SU-DHL-6 (cell line): ENCODE measurements around the gene SRI.
"Not testable (repeated sequence)": the region's sequence is repeated elsewhere in the genome, so short reads cannot be mapped to it uniquely, and the experiment has no call there.

Experiments used
- H2AFZ ChIP-seq: fragments of 200-600 bp; sonication (generic); 2 replicates; pipeline ENCODE4 v1.6.1; 2014; ENCODE audit warnings: low read depth, mild to moderate bottlenecking, moderate library complexity, mixed read lengths, antibody characterized with exemption, low read length; ENCODE audit not compliant: severe bottlenecking
- H3F3A ChIP-seq: fragments of 200-600 bp; shearing (Covaris generic); 2 replicates; pipeline ENCODE4 v1.6.0; 2016; ENCODE audit warnings: antibody characterized with exemption, mild to moderate bottlenecking; ENCODE audit not compliant: insufficient read depth
- H3K27ac ChIP-seq: fragments of 200-600 bp; sonication (generic); 2 replicates; pipeline ENCODE4 v1.5.1; 2016; ENCODE audit warnings: low read depth, mild to moderate bottlenecking, low read length, moderate library complexity, mixed read lengths
- H3K27me3 ChIP-seq: fragments of 200-600 bp; sonication (generic), shearing (Covaris generic); 2 replicates; pipeline ENCODE4 v1.6.0; 2014; ENCODE audit warnings: mild to moderate bottlenecking, low read length
- H3K36me3 ChIP-seq: fragments of 200-600 bp; sonication (generic); 2 replicates; pipeline ENCODE4 v1.6.1; 2014; ENCODE audit warnings: mild to moderate bottlenecking, low read length, mixed read lengths
- H3K4me2 ChIP-seq: fragments of 300-600, 200-600 bp; shearing (Covaris generic), sonication (generic); 2 replicates; pipeline ENCODE4 v1.6.0; 2014; ENCODE audit warnings: low read length, low read depth, mild to moderate bottlenecking; ENCODE audit not compliant: poor library complexity, severe bottlenecking
- H3K4me3 ChIP-seq: fragments of 200-600 bp; sonication (generic); 2 replicates; pipeline ENCODE4 v1.5.1; 2014; ENCODE audit warnings: antibody characterized with exemption, low read length, mild to moderate bottlenecking, mixed read lengths; ENCODE audit not compliant: insufficient read depth, poor library complexity, severe bottlenecking
- H3K79me2 ChIP-seq: fragments of 200-600 bp; sonication (generic); 2 replicates; pipeline ENCODE4 v1.6.1; 2014; ENCODE audit warnings: mild to moderate bottlenecking, low read length, moderate library complexity; ENCODE audit not compliant: insufficient read depth
- H3K9ac ChIP-seq: fragments of 200-600 bp; sonication (generic); 2 replicates; pipeline ENCODE4 v1.7.0; 2014; ENCODE audit warnings: mild to moderate bottlenecking, low read length
- H3K9me2 ChIP-seq: fragments of 200-600 bp; sonication (generic); replicated peaks from 2 replicates; pipeline ENCODE4 v1.6.1; 2014; ENCODE audit warnings: low read length; ENCODE audit not compliant: insufficient read depth
- H3K9me3 ChIP-seq: fragments of 200-600 bp; sonication (generic); 2 replicates; pipeline ENCODE4 v1.6.1; 2014; ENCODE audit warnings: low read length, mixed read lengths; ENCODE audit not compliant: insufficient read depth
- H4K20me1 ChIP-seq: fragments of 200-600 bp; sonication (generic); 2 replicates; pipeline ENCODE4 v1.6.1; 2014; ENCODE audit warnings: low read depth, mild to moderate bottlenecking, antibody characterized with exemption, low read length, moderate library complexity, mixed read lengths
- CTCF ChIP-seq: fragments of 200-600 bp; sonication (generic); IDR thresholded peaks from one replicate; pipeline ENCODE4 v1.5.1; 2017; ENCODE audit warnings: antibody characterized with exemption, mild to moderate bottlenecking, low read length, moderate library complexity; ENCODE audit not compliant: insufficient read depth, poor library complexity, severe bottlenecking
- EZH2phosphoT487 ChIP-seq: fragments of 200-600 bp; sonication (generic), shearing (Covaris generic); conservative IDR thresholded peaks from 2 replicates; pipeline ENCODE4 v1.6.1; 2018; ENCODE audit warnings: mild to moderate bottlenecking, antibody characterized with exemption, low read length, moderate library complexity, mixed read lengths

Gene SRI

DNA sequence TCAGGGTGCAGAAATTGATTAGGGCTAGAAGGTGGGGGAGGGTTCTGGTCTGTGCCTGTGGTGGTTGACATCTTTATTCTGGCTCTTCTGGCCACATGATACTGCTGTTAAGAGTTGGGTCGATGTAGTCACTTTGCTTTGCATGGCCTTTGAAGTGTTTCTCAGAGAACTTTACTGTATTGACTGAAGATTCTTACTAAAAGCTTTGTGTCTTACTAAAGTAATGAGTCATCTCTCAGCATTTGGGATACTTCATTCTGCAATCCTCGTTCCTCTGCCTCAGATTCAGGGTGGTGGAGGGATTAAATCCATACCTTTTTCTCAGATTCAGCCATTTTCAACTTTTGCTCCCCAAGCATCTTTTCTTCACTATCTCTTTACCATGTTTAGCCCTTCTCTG, 48.2 kb upstream of the SRI start:
- Histone ChIP-seq H4K20me1 (no peaks in the 10 kb centered on the region), H3K79me2 (no peaks in the 10 kb centered on the region), H3K4me3 (no peak overlapping the region), H2AFZ (no peak overlapping the region), H3K9ac (no peak overlapping the region), H3K27ac (no peak overlapping the region), H3K27me3 (no peaks in the 10 kb centered on the region), H3K4me2 (no peak overlapping the region), H3F3A (no peaks in the 10 kb centered on the region), H3K9me2 (no peaks in the 10 kb centered on the region), H3K36me3 (no peaks in the 10 kb centered on the region), H3K9me3 (no peaks in the 10 kb centered on the region)
- TF ChIP-seq CTCF = no peak
- TF ChIP-seq EZH2phosphoT487 = no peak

- H3K9me3 ChIP-seq = no peaks in the 10 kb centered on the region
- no peak overlapping the region for H3K9ac ChIP-seq
- H3F3A ChIP-seq = no peaks in the 10 kb centered on the region
- no peaks in the 10 kb centered on the region for H4K20me1 ChIP-seq
- H3K4me3 ChIP-seq = no peak overlapping the region
- no peak overlapping the region for H3K27ac ChIP-seq
- no peak overlapping the region for H3K4me2 ChIP-seq
- no peaks in the 10 kb centered on the region for H3K36me3 ChIP-seq
- H3K79me2 ChIP-seq = no peaks in the 10 kb centered on the region
- no peaks in the 10 kb centered on the region for H3K27me3 ChIP-seq
- TF ChIP-seq EZH2phosphoT487 (no peak), CTCF (no peak)
- H2AFZ ChIP-seq = no peak overlapping the region
- H3K9me2 ChIP-seq = no peaks in the 10 kb centered on the region
Observed at GRCh38 chr7:88267421-88267820, 47.6 kb upstream of the SRI start.

GRCh38 chr7:88264987-88265386, 45.1 kb upstream of the SRI start:
- not testable (repeated sequence) for H3K9me3 ChIP-seq, H3K4me2 ChIP-seq, H2AFZ ChIP-seq, H4K20me1 ChIP-seq, H3K27me3 ChIP-seq, H3K4me3 ChIP-seq, H3F3A ChIP-seq, H3K79me2 ChIP-seq, H3K36me3 ChIP-seq, H3K27ac ChIP-seq, H3K9me2 ChIP-seq, H3K9ac ChIP-seq

DNA sequence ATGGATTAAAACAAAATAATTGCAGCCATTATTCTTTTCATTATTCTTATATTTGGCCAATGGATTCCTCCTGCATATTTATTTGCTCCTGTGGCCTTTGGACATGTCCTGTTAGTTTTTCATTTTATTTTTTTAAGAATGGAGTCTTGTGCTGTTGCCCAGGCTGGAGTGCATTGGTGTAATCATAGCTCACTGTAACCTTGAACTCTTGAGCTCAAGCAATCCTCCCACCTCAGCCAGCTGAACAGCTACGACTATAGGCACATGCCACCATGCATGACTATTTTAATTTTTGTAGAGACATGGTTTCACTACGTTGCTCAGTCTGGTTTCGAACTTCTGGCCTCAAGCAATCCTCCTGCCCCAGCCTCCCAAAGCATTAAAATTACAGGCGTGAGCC, 42.7 kb upstream of the SRI start:
- no peak overlapping the region for H3K9ac ChIP-seq
- no peaks in the 10 kb centered on the region for H3K79me2 ChIP-seq
- H2AFZ ChIP-seq = no peak overlapping the region
- H3K27me3 ChIP-seq = no peaks in the 10 kb centered on the region
- H3K9me3 ChIP-seq = no peaks in the 10 kb centered on the region
- H3K4me3 ChIP-seq = no peak overlapping the region
- no peaks in the 10 kb centered on the region for H4K20me1 ChIP-seq
- H3K4me2 ChIP-seq = no peak overlapping the region
- H3K27ac ChIP-seq = no peak overlapping the region
- TF ChIP-seq EZH2phosphoT487 (no peak), CTCF (no peak)
- H3K36me3 ChIP-seq = no peaks in the 10 kb centered on the region
- H3K9me2 ChIP-seq = no peaks in the 10 kb centered on the region
- no peaks in the 10 kb centered on the region for H3F3A ChIP-seq
